MCF 10A (cell line): ENCODE data around the gene STK24. TPM values are rescaled to one million over a fixed set of nuclear protein-coding genes. Genes with fewer than 3 reads are reported as not detected.

Source experiments
- BruUV-seq: library from RNA; stranded (reverse); fragments of 400-500 nt; replicated peaks from 2 replicates; lab custom pipeline; 2021; lab: Mats Ljungman, UMichigan
- CTCF ChIA-PET: fragments of 300-600 bp; sonication (Branson Sonifier 250); formaldehyde crosslinking; extraction: SDS; loops from one replicate; lab custom pipeline; 2021; ENCODE audit warnings: antibody characterized with exemption, inconsistent platforms; lab: Yijun Ruan, JAX
- POLR2A ChIA-PET: fragments of 300-600, 350-650 bp; sonication (Branson Sonifier 250); formaldehyde crosslinking; extraction: SDS; loops from one replicate; lab custom pipeline; 2020; ENCODE audit warnings: antibody characterized with exemption, inconsistent platforms; lab: Yijun Ruan, JAX
- DNase-seq: peaks from one replicate; pipeline ENCODE4 v3.0.0-alpha.2; 2018; ENCODE audit not compliant: unreplicated experiment
- H3K27ac Mint-ChIP-seq: one replicate; pipeline ENCODE4 v1.8.0; 2022; ENCODE audit warnings: mild to moderate bottlenecking, low read depth, mixed read lengths; ENCODE audit not compliant: unreplicated experiment
- H3K27me3 Mint-ChIP-seq: one replicate; pipeline ENCODE4 v1.8.0; 2022; ENCODE audit warnings: mixed read lengths; ENCODE audit not compliant: insufficient read depth, unreplicated experiment
- H3K36me3 Mint-ChIP-seq: one replicate; pipeline ENCODE4 v1.8.0; 2022; ENCODE audit warnings: mild to moderate bottlenecking, moderate library complexity, mixed read lengths; ENCODE audit not compliant: insufficient read depth, unreplicated experiment
- H3K4me1 Mint-ChIP-seq: one replicate; pipeline ENCODE4 v1.8.0; 2022; ENCODE audit warnings: mixed read lengths; ENCODE audit not compliant: insufficient read depth, unreplicated experiment
- H3K4me3 Mint-ChIP-seq: one replicate; pipeline ENCODE4 v1.8.0; 2022; ENCODE audit warnings: mild to moderate bottlenecking, moderate library complexity, mixed read lengths; ENCODE audit not compliant: unreplicated experiment
- H3K9me3 Mint-ChIP-seq: one replicate; pipeline ENCODE4 v1.8.0; 2022; ENCODE audit warnings: mixed read lengths; ENCODE audit not compliant: unreplicated experiment
- intact Hi-C: fragments of 100-400 bp; cut with micrococcal nuclease; formaldehyde crosslinking; loops from 2 replicates; pipeline ENCODE4 v1.14.1; 2022
- total RNA-seq: library from RNA; stranded (reverse); gene quantifications from 2 replicates; pipeline ENCODE4 v1.2.3, GENCODE V29; 2022
- TF ChIP-seq, protein P1 (sequence below): fragments of 200-600 bp; IDR thresholded peaks from one replicate; pipeline ENCODE4 v1.8.0; 2022; ENCODE audit warnings: antibody characterized with exemption, mild to moderate bottlenecking; ENCODE audit not compliant: unreplicated experiment

Gene STK24
- total RNA-seq, 1 experiment from 2014 or later, result 200 TPM

GRCh38 chr13:98450026-98450425, 126.9 kb downstream of the STK24 start:
- no peak overlapping the region for H3K4me3 Mint-ChIP-seq
- H3K4me1 Mint-ChIP-seq, result peaks cover 11% of the 10 kb centered on the region
- ChIA-PET CTCF (interaction anchor here (0.9 to 2.0 kb wide), 5 partner anchors 201 to 594 kb away, joined by 3 to 9 read pairs (median 6); no protein-coding TSS in a partner anchor), POLR2A (interaction anchor here (0.6 to 0.7 kb wide), 2 partner anchors 34 to 232 kb away, joined by 3 read pairs; no protein-coding TSS in a partner anchor)
- H3K27ac Mint-ChIP-seq, result no peak overlapping the region
- no peaks in the 10 kb centered on the region for H3K27me3 Mint-ChIP-seq
- intact Hi-C loops, result no loop called here
- DNase-seq, result no peak
- no TSS peak for BruUV-seq
- TF ChIP-seq, protein P1, sequence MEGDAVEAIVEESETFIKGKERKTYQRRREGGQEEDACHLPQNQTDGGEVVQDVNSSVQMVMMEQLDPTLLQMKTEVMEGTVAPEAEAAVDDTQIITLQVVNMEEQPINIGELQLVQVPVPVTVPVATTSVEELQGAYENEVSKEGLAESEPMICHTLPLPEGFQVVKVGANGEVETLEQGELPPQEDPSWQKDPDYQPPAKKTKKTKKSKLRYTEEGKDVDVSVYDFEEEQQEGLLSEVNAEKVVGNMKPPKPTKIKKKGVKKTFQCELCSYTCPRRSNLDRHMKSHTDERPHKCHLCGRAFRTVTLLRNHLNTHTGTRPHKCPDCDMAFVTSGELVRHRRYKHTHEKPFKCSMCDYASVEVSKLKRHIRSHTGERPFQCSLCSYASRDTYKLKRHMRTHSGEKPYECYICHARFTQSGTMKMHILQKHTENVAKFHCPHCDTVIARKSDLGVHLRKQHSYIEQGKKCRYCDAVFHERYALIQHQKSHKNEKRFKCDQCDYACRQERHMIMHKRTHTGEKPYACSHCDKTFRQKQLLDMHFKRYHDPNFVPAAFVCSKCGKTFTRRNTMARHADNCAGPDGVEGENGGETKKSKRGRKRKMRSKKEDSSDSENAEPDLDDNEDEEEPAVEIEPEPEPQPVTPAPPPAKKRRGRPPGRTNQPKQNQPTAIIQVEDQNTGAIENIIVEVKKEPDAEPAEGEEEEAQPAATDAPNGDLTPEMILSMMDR, result no peak
- peaks cover 76% of the 10 kb centered on the region for H3K36me3 Mint-ChIP-seq
- H3K9me3 Mint-ChIP-seq, result no peaks in the 10 kb centered on the region

DNA sequence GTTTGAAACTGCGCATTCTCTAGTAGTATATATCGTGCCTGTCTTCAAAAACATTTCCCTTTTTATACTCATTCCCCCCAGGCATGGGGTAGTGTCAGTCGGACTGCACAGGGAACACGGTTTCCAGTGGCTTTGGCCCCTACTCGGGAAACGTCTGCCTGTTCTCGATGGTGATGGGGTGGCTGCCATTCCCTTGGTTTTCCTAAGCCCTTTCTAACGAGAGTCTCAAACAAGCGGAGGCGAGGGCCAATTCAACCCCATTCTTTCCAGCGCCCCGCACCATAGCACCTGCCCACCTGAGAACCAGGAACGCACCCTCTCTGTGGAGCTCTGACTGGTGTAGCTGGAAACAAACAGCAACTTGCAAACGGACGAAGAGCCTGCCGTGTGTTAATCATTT, 127.6 kb downstream of the STK24 start:
- no peaks in the 10 kb centered on the region for H3K9me3 Mint-ChIP-seq
- ChIA-PET CTCF (interaction anchor here (0.6 to 2.0 kb wide), 4 partner anchors 10 to 392 kb away, joined by 3 to 9 read pairs (median 5); no protein-coding TSS in a partner anchor), POLR2A (no interaction called here)
- no peak overlapping the region for H3K27ac Mint-ChIP-seq
- DNase-seq, result no peak
- H3K27me3 Mint-ChIP-seq, result no peaks in the 10 kb centered on the region
- intact Hi-C loops, result loop anchor here (10.0 kb wide), 1 partner anchor 396 kb away; no protein-coding TSS in a partner anchor
- TF ChIP-seq, protein P1, result no peak
- peaks cover 7% of the 10 kb centered on the region for H3K4me1 Mint-ChIP-seq
- BruUV-seq, result no TSS peak
- no peak overlapping the region for H3K4me3 Mint-ChIP-seq
- H3K36me3 Mint-ChIP-seq, result peaks cover 72% of the 10 kb centered on the region

DNA sequence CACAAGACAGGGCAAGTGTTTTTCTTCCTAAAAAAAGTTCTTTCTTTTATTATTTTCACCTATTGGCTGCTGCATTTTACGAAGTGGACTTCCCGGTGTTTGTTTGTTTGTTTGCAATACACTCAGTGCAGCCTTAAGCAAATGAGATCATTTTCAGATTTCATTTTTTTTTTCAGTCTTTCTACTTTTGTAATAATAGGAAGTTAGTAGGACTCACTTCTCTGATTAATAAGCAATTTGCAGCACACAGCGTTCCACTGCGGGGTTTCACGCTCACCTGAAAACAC, 128.3 kb downstream of the STK24 start:
- Mint-ChIP-seq H3K9me3 (no peaks in the 10 kb centered on the region), H3K4me3 (no peak overlapping the region), H3K4me1 (peaks cover 13% of the 10 kb centered on the region), H3K27ac (no peak overlapping the region), H3K36me3 (peaks cover 73% of the 10 kb centered on the region), H3K27me3 (no peaks in the 10 kb centered on the region)
- intact Hi-C loops, result loop anchor here (10.0 kb wide), 1 partner anchor 396 kb away; no protein-coding TSS in a partner anchor
- CTCF ChIA-PET, result interaction anchor here (0.7 to 5.8 kb wide), 3 partner anchors 18 to 217 kb away, joined by 3 to 134 read pairs (median 3); no protein-coding TSS in a partner anchor
- no TSS peak for BruUV-seq
- POLR2A ChIA-PET, result no interaction called here
- DNase-seq, result no peak
- TF ChIP-seq, protein P1, result no peak

GRCh38 chr13:98447881-98448641, 128.8 kb downstream of the STK24 start:
- ChIA-PET CTCF (interaction anchor here (0.7 to 5.8 kb wide), 7 partner anchors 9 to 224 kb away, joined by 3 to 134 read pairs (median 3); no protein-coding TSS in a partner anchor), POLR2A (no interaction called here)
- Mint-ChIP-seq H3K9me3 (no peaks in the 10 kb centered on the region), H3K27ac (no peak overlapping the region), H3K4me3 (no peak overlapping the region), H3K4me1 (peaks cover 19% of the 10 kb centered on the region), H3K36me3 (peaks cover 67% of the 10 kb centered on the region), H3K27me3 (no peaks in the 10 kb centered on the region)
- TF ChIP-seq, protein P1, result no peak
- no TSS peak for BruUV-seq
- DNase-seq, result no peak
- intact Hi-C loops, result loop anchor here (10.0 kb wide), 1 partner anchor 397 kb away; no protein-coding TSS in a partner anchor
